ENCODE measurements around the gene HHAT. TPM values are rescaled to one million over a fixed set of nuclear protein-coding genes. Genes with fewer than 3 reads are reported as not detected.

The HHAT gene
- total and polyA plus RNA-seq, 8 donors: under 0.01 to 5.8 (median 1.6) TPM

GRCh38 chr1:210596641-210597040 lies 267.9 kb downstream of the HHAT start:
- no peaks in the 10 kb centered on the region for H3K27me3 ChIP-seq
- H3K36me3 ChIP-seq: no peaks in the 10 kb centered on the region
- no peak overlapping the region for H3K4me3 ChIP-seq
- H3K9me3 ChIP-seq: no peaks in the 10 kb centered on the region
- no peaks in the 10 kb centered on the region for H3K4me1 ChIP-seq
- intact Hi-C loops (cut with DNase I; ENCODE audit: low total_unique reads): no loop called here
- TF ChIP-seq CTCF (IDR thresholded peaks at IDR 0.05): no peak
- no peak for TF ChIP-seq POLR2AphosphoS5 (IDR thresholded peaks at IDR 0.05)
- TF ChIP-seq EP300 (IDR thresholded peaks at IDR 0.05): no peak
- TF ChIP-seq POLR2A (IDR thresholded peaks at IDR 0.05): no peak
- no peak for DNase-seq
- WGBS, 5 donors: 75 to 88% (median 83%) methylated on average over 2 of the region's 2 CpGs
- no peak overlapping the region for H3K27ac ChIP-seq

- peak in 1 of 2 donors; percentile 9 for DNase-seq
- WGBS, 5 donors: 67 to 100% (median 70%) methylated on average over 1 of the region's 1 CpG
These were observed 268.9 kb downstream of the HHAT start for GRCh38 chr1:210597555-210598134.

GRCh38 chr1:210598135-210598652 lies 269.5 kb downstream of the HHAT start:
- H3K27me3 ChIP-seq: no peaks in the 10 kb centered on the region
- TF ChIP-seq CTCF (IDR thresholded peaks at IDR 0.05) (no peak), POLR2AphosphoS5 (IDR thresholded peaks at IDR 0.05) (peak in 2 of 3 donors; percentile 5 to 35)
- intact Hi-C loops (cut with DNase I; ENCODE audit: low total_unique reads): no loop called here
- H3K4me1 ChIP-seq: no peaks in the 10 kb centered on the region
- H3K4me3 ChIP-seq: no peak overlapping the region
- H3K27ac ChIP-seq: peak overlapping the region; percentile 6 to 55 (median 54)
- 69 to 84% (median 73%) methylated on average over 1 to 3 of the region's 3 CpGs for WGBS, 5 donors
- DNase-seq: no peak
- H3K36me3 ChIP-seq: no peaks in the 10 kb centered on the region
- no peaks in the 10 kb centered on the region for H3K9me3 ChIP-seq

More at GRCh38 chr1:210597555-210598134, 268.9 kb downstream of the HHAT start:
- Histone ChIP-seq H3K4me1 (no peaks in the 10 kb centered on the region), H3K36me3 (no peaks in the 10 kb centered on the region), H3K4me3 (no peak overlapping the region), H3K9me3 (no peaks in the 10 kb centered on the region), H3K27me3 (no peaks in the 10 kb centered on the region), H3K27ac (peak overlapping the region; percentile 6 to 55 (median 54))
- intact Hi-C loops (cut with DNase I; ENCODE audit: low total_unique reads): no loop called here
- TF ChIP-seq EP300 (IDR thresholded peaks at IDR 0.05): no peak

GRCh38 chr1:210600421-210601159 lies 271.9 kb downstream of the HHAT start:
- Histone ChIP-seq H3K9me3 (no peaks in the 10 kb centered on the region), H3K4me1 (no peaks in the 10 kb centered on the region), H3K36me3 (no peaks in the 10 kb centered on the region), H3K4me3 (no peak overlapping the region), H3K27ac (no peak overlapping the region), H3K27me3 (no peaks in the 10 kb centered on the region)
- intact Hi-C loops (cut with DNase I; ENCODE audit: low total_unique reads): no loop called here
- TF ChIP-seq POLR2AphosphoS5 (IDR thresholded peaks at IDR 0.05) (no peak), CTCF (IDR thresholded peaks at IDR 0.05) (no peak), EP300 (IDR thresholded peaks at IDR 0.05) (no peak)
- WGBS, 5 donors: 85 to 92% (median 89%) methylated on average over 5 of the region's 5 CpGs
- DNase-seq: no peak

GRCh38 chr1:210603123-210603522 lies 274.4 kb downstream of the HHAT start:
- no peak overlapping the region for H3K27ac ChIP-seq
- DNase-seq: no peak
- no peaks in the 10 kb centered on the region for H3K4me1 ChIP-seq
- TF ChIP-seq POLR2A (IDR thresholded peaks at IDR 0.05) (no peak), EP300 (IDR thresholded peaks at IDR 0.05) (no peak), CTCF (IDR thresholded peaks at IDR 0.05) (no peak), POLR2AphosphoS5 (IDR thresholded peaks at IDR 0.05) (no peak)
- no peaks in the 10 kb centered on the region for H3K9me3 ChIP-seq
- H3K4me3 ChIP-seq: no peak overlapping the region
- intact Hi-C loops (cut with DNase I; ENCODE audit: low total_unique reads): no loop called here
- no peaks in the 10 kb centered on the region for H3K36me3 ChIP-seq
- 85 to 92% (median 89%) methylated on average over 4 of the region's 4 CpGs for WGBS, 5 donors
- H3K27me3 ChIP-seq: no peaks in the 10 kb centered on the region

All from stomach (tissue), 9 donors.